AG20443 (cell line): ENCODE results near the gene CTIF.

Experiments used
- DNase-seq: peaks from one replicate; pipeline ENCODE4 v3.0.0; 2012; ENCODE audit warnings: low spot score, mixed read lengths

The CTIF gene

DNA sequence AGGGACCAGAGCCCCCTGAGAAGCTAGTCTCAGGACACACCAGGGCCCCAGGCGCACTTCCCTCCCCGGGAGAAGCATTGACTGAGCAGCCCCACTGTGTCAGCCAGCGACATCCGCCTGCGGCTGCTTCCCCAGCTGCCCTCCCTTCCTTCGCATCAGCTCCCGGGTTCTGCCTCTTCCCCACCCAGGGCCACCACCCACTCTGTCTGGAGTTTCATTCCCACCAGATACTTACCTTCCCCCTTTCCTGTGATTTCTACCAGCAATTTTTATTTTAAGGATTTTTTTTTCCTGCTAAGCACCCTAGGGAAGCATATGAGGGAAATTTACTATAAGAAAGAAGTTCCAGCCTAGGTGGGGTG is 312.7 kb downstream of the CTIF start:
- DNase-seq: no peak

GRCh38 chr18:48852292-48852691 is 313.5 kb downstream of the CTIF start:
- DNase-seq: no peak

- no peak for DNase-seq
Measured at GRCh38 chr18:48852794-48853193, 314.0 kb downstream of the CTIF start.

GRCh38 chr18:48853588-48853987 is 314.8 kb downstream of the CTIF start:
- no peak for DNase-seq

DNA sequence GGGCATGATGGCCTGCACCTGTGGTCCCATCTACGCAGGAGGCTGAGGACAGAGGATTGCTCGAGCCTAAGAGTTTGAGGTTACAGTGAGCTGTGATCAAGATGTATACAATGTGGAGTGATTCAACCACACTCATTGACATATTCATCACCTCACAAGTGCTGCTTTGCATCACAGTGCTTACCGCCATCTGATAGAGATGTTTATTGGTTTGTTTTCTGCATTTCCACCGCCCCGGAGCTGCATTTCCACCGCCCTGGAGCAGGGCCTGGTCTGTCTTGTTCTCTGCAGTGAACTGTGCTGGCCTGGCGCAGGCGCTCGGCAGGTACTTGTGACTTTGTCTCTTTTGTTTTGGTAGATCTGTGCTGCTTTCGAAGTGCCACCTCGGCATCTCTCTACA is 315.9 kb downstream of the CTIF start:
- DNase-seq: no peak

- DNase-seq: no peak
Measured at GRCh38 chr18:48855422-48856377, 316.9 kb downstream of the CTIF start.

DNA sequence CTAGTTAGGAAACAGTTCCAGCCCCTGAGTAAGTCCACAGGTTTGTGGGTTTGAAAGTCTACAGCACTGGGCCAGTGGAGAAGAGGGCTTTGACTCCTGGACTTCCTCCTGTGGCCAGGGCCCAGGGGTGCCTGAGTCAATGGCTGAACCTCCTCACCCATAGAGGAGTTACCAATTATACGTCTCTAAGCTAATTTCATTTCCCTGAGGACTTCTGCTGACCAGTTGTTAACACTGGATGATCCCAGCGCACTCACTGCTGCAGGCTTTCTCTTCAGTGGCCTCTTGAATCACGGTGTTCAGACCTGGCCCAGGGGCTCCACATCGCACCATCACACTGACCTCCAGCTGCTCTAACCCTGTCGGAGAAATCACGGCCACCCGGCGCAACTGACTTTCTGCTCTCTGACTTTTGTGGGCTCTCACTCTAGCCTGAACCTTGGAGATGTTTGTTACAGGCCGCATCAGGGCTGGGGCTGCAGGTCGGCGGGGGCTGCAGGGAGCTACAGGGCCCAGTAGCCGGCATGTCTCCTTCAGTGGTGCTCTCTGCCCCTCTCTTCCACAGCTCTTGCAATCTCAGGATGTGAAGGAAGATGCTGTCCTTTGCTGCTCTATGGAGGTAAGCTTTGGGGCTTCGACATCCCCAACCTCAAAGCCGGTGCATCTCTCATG is 318.3 kb downstream of the CTIF start:
- no peak for DNase-seq

DNA sequence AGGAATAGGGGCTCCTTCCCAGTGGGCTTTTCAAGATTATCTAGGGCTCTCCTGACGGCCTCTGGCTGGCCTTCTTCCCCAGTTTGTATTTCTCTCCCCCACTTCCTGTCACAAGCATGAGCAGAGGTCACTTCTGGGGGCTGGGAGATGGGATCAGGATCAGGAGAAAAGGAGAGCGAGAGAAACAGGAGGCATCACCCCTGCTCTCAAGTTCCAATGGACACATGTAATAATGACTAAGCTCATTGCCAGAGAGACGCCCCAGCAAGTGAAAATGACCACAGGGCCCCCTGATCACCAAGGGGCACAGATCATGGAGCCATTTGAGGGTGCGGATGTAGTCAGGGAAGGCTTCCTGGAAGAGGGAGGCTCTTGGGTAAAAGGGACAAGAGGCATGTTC is 319.8 kb downstream of the CTIF start:
- DNase-seq: no peak

DNA sequence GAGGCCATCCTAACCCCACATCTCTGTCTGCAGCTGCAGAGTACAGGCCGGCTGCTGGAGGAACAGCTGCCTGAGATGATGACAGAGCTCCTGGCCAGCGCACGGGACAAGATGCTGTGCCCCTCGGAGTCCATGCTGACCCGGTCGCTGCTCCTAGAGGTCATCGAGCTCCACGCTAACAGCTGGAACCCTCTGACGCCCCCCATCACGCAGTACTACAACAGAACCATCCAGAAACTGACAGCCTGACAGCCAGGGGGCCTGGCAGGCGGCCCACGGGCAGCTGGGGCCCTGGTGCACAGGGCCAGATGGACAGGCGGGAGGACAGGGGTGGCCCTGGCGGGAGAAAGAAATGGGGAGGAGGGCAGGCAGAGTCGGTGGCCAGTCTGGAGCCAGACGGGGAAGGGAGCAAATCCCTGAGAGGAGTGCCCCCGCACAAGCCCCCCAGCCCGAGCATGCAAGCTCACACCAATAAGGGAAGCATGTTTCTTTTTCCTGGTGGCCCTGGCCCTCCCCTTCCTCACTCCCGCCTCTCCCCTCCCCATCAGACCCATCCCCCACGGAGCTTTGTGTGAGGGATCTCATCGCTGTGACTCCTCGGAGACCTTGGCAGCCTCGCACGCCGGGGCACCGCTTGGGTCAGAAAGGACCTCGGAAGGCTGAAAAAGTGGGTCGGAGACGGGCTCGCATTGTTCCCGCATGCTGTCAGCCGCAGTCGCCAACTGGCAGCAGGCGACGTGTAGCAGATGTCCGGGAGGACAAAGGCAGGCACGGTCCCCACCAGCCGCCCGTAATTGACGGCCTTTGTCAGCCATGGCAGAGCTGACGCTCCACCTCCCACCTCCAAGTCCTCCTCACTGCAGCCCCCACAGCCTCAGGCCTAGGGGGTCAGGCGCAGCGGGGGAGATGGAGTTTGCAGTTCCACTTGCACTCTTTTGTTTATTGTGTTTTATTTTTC is 320.8 kb downstream of the CTIF start:
- no peak for DNase-seq

GRCh38 chr18:48860269-48861180 is 321.7 kb downstream of the CTIF start:
- no peak for DNase-seq

- DNase-seq: no peak
Measured at GRCh38 chr18:48861181-48861708, 322.4 kb downstream of the CTIF start.

DNA sequence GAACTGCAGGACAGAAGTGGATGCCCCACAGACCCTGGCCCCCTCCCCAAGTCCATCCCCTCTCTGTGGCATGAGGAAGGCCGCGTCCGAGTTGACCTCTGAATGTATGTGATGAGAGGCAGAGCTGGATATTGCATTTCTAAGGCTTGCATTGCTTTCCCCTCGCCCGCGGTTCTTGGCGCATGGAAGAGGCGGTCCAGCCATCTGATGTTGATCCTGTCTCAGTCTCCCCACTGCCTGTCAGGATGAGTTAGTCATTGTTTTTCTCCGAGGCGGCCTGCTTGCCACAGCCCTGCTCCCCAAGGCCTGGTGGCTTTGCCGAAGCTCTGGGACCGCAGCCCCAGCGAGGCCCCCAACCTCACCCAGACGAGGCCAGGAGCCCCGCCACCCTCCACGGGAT is 323.3 kb downstream of the CTIF start:
- no peak for DNase-seq

DNA sequence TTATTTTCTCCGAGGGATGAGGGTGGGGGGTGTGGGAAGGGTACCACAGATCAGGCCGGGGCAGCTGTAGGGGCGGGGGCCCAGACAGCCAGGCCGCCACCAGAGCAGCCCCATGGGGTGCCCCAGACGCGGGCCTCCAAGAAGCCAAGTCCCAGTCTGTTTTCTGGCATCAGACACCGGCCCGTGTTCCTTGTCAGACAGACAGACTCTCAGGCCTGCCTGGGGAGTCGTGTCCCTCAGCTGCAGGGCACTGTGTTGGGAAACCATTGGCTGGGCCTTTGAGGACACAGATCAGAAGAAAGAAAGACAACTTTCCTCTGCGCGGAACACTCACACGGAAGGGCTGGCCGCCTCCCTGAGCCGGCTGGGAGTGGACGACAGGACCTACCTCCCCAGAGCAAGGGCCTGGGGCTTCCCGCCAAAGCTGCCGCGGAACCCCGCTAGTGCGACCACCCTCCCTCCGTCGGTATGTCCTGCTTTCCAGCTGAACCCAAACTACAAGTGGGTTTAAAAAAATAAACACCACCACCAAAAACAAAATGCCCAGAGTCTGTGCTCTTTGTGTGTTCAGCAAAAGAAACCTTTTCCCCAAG is 323.9 kb downstream of the CTIF start:
- DNase-seq: no peak

DNA sequence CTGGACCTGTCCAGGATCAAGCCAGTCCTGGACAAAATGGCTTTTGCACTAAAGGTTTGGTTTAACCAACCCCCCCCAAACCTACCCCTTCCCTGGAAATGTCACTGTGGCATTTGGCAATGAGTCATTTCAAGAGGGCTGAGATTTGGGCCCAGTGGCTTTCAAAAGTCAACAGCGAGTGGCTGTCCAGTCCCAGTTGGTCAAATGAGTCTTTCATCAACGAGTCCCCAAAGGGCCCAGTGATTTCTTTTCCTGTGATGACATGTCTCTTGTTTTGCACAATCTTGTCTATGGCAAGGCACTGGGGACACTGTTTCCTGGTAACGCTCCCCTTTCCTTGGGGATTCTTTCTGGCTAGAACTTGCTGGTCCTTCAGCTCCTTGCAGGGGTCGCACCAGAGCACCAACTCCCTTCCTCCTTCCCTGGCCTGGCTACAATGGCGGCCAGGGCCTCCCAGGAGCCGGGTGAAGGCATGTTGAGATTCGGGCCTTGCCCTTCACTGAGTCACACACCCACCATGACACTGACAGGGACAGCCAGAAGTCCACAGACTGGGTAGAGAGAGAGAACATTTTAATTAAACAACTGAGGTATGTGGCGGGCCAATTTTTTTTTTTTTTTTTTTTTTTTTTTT is 324.7 kb downstream of the CTIF start:
- no peak for DNase-seq

DNA sequence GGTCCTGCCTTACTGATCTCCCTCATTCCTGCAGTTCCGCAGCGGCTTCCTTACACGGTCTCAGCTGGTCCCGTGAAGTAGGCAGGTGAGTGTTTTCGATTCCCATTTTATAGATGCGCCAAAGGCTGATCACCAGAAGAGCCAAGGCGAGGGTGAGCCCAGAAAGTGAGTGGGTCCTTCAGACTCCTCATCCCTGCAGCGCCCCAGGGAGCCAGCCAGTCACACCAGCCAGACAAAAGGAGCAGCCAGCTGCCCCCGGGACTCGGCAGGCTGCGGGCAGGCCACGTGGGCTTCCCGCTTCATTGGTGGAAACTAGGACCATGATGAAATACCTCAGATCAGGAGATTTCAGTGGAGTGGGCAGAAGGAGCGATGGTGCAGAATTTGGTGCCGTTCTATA is 326.0 kb downstream of the CTIF start:
- DNase-seq: no peak

- peak; percentile 82 for DNase-seq
Measured at GRCh38 chr18:48866028-48866733, 327.4 kb downstream of the CTIF start.

DNA sequence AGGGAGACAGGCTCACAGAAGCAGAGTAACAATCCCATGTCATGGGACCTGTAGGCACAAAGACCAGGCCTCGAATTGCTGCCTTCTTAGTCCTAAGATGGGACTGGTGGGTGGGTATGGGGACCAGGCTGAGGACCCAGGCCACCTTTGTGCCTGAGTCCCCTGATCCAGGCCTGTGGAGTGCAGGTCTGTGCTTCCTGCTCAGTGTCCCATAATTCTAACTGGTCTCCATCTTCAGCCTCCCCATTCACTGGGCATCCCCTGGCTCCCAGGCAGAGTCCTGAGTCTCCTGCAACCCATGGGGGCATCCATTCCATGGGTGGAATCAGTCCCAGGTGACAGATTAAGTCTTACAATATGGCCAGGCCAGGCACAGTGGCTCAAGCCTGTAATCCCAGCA is 328.0 kb downstream of the CTIF start:
- no peak for DNase-seq

DNA sequence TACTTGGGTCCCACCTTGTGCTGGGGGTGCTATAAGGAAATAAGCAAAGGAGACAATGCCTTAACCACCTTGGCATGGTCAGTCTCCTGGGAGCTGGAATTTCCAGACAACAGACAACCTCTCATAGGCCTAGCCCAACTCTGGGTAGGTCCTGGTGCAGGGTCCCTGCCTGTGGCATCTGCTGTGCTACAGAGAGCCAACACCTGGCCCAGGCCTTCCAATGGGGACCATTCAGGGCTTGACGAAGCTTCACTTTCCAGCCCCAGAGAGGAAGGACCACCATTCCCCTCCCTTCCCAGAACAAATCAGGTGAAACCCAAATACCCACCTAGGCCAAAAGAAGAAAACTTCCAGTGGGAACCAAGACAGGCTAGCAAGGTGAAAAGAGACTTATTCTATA is 329.1 kb downstream of the CTIF start:
- DNase-seq: no peak
